ENCODE results near the gene LAMA2.

The LAMA2 gene

DNA sequence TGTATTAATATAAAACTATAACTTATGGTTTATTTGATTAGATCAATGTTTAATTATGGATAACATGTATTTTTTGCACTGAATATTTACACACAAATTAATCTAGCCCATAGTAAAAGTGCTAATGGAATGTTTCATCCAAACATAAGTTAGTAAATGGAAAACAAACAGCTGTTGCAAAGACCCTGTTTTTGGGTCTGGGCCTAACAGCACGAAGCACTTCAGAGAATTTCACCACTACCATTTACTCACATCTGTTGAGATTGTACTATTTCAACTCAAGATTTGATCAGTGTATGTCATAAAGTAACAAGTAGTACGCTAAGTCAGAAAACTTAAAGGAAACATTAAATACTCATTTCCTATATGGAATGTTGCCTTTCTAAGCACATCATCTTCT, 359.6 kb downstream of the LAMA2 start:
- no peak for DNase-seq (ENCODE audit: extremely low read depth, low read depth)
- H3K4me3 ChIP-seq (replicated peaks; ENCODE audit: low read depth, low read length), result no peak overlapping the region
- TF ChIP-seq, protein P1, sequence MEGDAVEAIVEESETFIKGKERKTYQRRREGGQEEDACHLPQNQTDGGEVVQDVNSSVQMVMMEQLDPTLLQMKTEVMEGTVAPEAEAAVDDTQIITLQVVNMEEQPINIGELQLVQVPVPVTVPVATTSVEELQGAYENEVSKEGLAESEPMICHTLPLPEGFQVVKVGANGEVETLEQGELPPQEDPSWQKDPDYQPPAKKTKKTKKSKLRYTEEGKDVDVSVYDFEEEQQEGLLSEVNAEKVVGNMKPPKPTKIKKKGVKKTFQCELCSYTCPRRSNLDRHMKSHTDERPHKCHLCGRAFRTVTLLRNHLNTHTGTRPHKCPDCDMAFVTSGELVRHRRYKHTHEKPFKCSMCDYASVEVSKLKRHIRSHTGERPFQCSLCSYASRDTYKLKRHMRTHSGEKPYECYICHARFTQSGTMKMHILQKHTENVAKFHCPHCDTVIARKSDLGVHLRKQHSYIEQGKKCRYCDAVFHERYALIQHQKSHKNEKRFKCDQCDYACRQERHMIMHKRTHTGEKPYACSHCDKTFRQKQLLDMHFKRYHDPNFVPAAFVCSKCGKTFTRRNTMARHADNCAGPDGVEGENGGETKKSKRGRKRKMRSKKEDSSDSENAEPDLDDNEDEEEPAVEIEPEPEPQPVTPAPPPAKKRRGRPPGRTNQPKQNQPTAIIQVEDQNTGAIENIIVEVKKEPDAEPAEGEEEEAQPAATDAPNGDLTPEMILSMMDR (IDR thresholded peaks at IDR 0.05; ENCODE audit: low read depth, low read length, missing control alignments), result no peak

DNA sequence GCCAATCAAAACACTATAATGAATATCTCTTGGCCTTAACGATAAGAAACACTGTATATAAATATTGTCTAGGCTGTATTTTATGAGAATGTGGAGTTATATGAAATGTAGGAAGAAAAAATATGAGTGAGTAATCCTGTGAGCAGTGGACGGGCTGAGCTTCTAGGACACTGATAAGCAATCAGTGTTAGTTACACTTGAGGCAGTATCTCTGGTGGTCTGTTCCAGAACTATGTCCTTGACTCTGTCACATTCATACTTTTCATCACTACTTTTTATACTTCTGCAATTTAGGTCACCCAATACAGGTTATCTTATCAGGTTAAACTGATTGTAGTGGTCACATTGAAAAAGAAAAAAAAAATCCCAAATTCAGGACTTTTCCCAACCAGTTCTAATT, 360.4 kb downstream of the LAMA2 start:
- no peak overlapping the region for H3K4me3 ChIP-seq (replicated peaks; ENCODE audit: low read depth, low read length)
- DNase-seq (ENCODE audit: extremely low read depth, low read depth), result no peak
- TF ChIP-seq, protein P1 (IDR thresholded peaks at IDR 0.05; ENCODE audit: low read depth, low read length, missing control alignments), result no peak

DNA sequence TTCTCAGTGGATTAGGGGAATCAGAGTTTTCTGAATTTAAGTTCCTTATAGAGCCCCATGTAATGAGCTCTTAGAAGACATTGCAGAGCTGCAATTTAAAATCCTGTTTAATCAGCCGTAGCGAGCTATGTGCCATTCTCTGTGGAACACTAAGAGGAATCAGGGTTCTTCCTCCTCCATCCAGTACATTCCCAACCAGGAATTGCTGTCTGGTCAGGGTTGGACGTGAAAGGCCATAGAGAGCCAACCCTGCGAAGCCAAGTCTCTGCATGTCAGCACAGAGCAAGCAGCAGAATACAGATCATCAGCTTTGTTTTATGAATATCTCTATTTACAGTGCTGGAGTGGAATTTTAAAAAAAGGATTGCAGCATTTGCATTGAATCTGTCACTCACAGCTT, 366.0 kb downstream of the LAMA2 start:
- no peak overlapping the region for H3K4me3 ChIP-seq (replicated peaks; ENCODE audit: low read depth, low read length)
- DNase-seq (ENCODE audit: extremely low read depth, low read depth), result no peak
- TF ChIP-seq, protein P1 (IDR thresholded peaks at IDR 0.05; ENCODE audit: low read depth, low read length, missing control alignments), result no peak

DNA sequence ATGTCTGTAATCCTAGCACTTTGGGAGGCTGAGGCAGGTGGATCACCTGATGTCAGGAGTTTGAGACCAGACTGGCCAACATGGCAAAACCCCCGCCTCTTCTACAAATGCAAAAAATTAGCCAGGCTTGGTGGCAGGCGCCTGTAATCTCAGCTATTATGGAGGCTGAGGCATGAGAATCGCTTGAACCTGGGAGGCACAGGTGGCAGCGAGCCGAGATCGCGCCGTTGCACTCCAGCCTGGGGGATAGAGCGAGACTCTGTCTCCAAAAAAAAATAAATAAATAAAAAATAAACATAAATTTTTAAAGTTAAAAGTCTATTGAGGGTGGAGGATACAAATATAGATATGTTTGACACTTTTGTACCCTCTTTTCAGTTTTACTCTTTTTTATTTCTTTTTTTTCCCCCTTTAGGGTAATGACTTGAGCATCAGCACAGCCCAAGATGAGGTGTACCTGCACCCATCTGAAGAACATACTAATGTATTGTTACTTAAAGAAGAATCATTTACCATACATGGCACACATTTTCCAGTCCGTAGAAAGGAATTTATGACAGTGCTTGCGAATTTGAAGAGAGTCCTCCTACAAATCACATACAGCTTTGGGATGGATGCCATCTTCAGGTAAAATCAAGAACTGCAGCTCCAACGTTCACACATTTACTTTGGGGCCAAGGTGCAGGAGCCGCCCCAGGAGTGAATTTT, 368.9 kb downstream of the LAMA2 start:
- no peak overlapping the region for H3K4me3 ChIP-seq (replicated peaks; ENCODE audit: low read depth, low read length)
- DNase-seq (ENCODE audit: extremely low read depth, low read depth), result peak; percentile 67
- TF ChIP-seq, protein P1 (IDR thresholded peaks at IDR 0.05; ENCODE audit: low read depth, low read length, missing control alignments), result peak; percentile 74

DNA sequence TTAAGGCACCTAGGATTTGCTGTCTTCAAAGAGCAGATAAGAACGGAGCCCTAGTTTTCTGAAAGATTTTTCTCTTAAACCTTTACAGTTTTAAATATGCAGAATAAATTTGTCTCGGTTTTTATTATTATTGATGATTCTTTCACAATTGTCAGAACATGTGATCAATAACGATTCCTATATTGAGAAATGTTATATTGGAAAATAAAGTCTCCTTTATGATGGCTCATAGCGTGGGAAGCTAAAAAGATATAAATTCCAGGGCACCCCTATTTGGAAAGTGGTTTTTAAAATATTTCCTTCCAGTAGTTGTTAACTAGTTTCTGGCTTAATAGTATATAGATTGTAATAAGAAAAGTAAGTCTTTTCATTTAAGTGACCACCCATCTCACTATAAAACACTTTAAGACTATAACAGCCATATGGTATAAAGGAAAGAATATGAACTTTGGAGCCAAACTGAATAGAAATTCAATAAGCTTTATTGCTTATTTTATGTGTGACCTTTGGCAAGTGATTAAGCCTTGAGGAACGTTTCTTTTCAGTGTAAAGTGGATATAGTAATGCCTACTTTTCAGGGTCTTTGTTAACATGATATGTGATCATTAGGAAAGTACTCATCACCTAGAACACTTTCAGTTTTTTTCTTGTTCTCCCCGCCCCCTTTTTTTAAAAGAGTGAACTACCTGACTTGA, 369.6 kb downstream of the LAMA2 start:
- no peak for DNase-seq (ENCODE audit: extremely low read depth, low read depth)
- TF ChIP-seq, protein P1 (IDR thresholded peaks at IDR 0.05; ENCODE audit: low read depth, low read length, missing control alignments), result no peak

DNA sequence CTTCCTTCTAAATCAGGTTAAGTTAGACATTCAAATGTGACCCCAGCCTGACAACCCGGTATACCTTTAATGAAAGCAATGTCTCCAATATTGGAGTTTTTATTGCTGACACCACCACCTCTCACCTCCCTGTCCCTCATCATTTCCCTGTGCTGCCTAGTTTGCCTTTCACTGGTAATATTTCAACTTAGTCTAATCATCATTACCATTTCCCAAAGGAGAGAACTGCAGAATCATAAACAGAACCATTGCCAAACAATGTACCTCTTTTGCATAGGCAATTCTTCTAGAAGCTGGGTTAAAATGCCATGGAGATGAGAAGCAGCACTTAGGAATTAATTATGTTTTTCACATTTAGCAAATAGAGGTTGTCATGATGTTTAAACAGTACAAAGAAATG, 370.3 kb downstream of the LAMA2 start:
- no peak for DNase-seq (ENCODE audit: extremely low read depth, low read depth)
- H3K4me3 ChIP-seq (replicated peaks; ENCODE audit: low read depth, low read length), result no peak overlapping the region
- TF ChIP-seq, protein P1 (IDR thresholded peaks at IDR 0.05; ENCODE audit: low read depth, low read length, missing control alignments), result no peak

More for the DNA sequence above, 369.6 kb downstream of the LAMA2 start:
- no peak overlapping the region for H3K4me3 ChIP-seq (replicated peaks; ENCODE audit: low read depth, low read length)

All from HFF-Myc (cell line).